K562 (cell line): ENCODE data around the gene TMEM187. TPM values are rescaled to one million over a fixed set of nuclear protein-coding genes. Genes with fewer than 3 reads are reported as not detected.

Experiments used
- ATAC-seq: fragments of 200-7000 bp; cut with Tn5 transposase; 3 replicates; pipeline ENCODE4 v1.9.1; 2020; ENCODE audit warnings: moderate library complexity
- BruUV-seq: library from RNA; stranded (reverse); fragments of 400-500 nt; replicated peaks from 2 replicates; lab custom pipeline; 2021; lab: Mats Ljungman, UMichigan
- CTCF ChIA-PET: fragments of 300-600 bp; formaldehyde crosslinking; extraction: SDS; loops from one replicate; lab custom pipeline; 2021; ENCODE audit warnings: low intra/inter-chr PET ratio; lab: Yijun Ruan, JAX
- POLR2A ChIA-PET: fragments of 300-600, 350-650 bp; sonication (Branson Sonifier 250); formaldehyde crosslinking; extraction: SDS; loops from one replicate; lab custom pipeline; 2021; ENCODE audit warnings: antibody characterized with exemption, inconsistent platforms; lab: Yijun Ruan, JAX
- DNase-seq, 4 experiments: peaks; one replicate each; pipeline versions ENCODE4 v3.0.0 to v3.0.0-alpha.2; 2011 to 2018; ENCODE audit warnings: low spot score in 3 of 4, mixed read lengths in 3 of 4; ENCODE audit errors: extremely low read depth in 1 of 4
- FAIRE-seq: peaks from 2 replicates; lab custom pipeline; 2011; peaks lifted over from hg19 to GRCh38; lab: Jason Lieb, UNC
- H2AFZ ChIP-seq: 2 replicates; pipeline ENCODE4 v1.6.0; 2011; ENCODE audit warnings: low read depth, low read length, control low read depth, inconsistent platforms
- H3K27ac ChIP-seq: fragments of 200-600 bp; 3 replicates; pipeline ENCODE4 v1.8.0; 2011; ENCODE audit warnings: low read depth, mild to moderate bottlenecking, control low read depth, inconsistent platforms, low read length, moderate library complexity, mixed read lengths; ENCODE audit errors: extremely low read depth
- H3K27me3 ChIP-seq, 2 experiments: fragments of 300-600 bp in 1 of 2; 2 replicates in 1 of 2; 3 replicates in 1 of 2; pipeline versions ENCODE4 v1.6.0 to v1.8.0; 2011; ENCODE audit warnings: inconsistent platforms in 2 of 2, low read length in 2 of 2, mild to moderate bottlenecking in 1 of 2, mixed read lengths in 1 of 2, moderate library complexity in 1 of 2; ENCODE audit not compliant: control insufficient read depth in 2 of 2, insufficient read depth in 2 of 2
- H3K36me3 ChIP-seq: fragments of 300-600 bp; 3 replicates; pipeline ENCODE4 v1.8.0; 2011; ENCODE audit warnings: mild to moderate bottlenecking, low read length, inconsistent platforms; ENCODE audit not compliant: control insufficient read depth, insufficient read depth
- H3K4me1 ChIP-seq, 2 experiments: fragments of 200-600 bp in 1 of 2; replicated peaks in 1 of 2; 2 replicates in 1 of 2; 3 replicates in 1 of 2; pipeline versions ENCODE4 v1.5.1 to v1.8.0; 2011; ENCODE audit warnings: inconsistent platforms in 2 of 2, low read length in 2 of 2, mild to moderate bottlenecking in 1 of 2, mixed read lengths in 1 of 2, moderate library complexity in 1 of 2; ENCODE audit not compliant: control insufficient read depth in 2 of 2, insufficient read depth in 2 of 2
- H3K4me2 ChIP-seq: 2 replicates; pipeline ENCODE4 v1.6.1; 2011; ENCODE audit warnings: low read length, control low read depth, inconsistent platforms, mixed read lengths; ENCODE audit not compliant: insufficient read depth
- H3K4me3 ChIP-seq: fragments of 200-600 bp; sonication (generic), shearing (Covaris generic); 2 replicates; pipeline ENCODE4 v1.5.1; 2016; ENCODE audit warnings: control low read depth, inconsistent platforms
- H3K79me2 ChIP-seq: fragments of 200-600 bp; 3 replicates; pipeline ENCODE4 v1.8.0; 2011; ENCODE audit warnings: low read length, inconsistent platforms; ENCODE audit not compliant: control insufficient read depth, insufficient read depth
- H3K9ac ChIP-seq, 2 experiments: 2 replicates each; pipeline versions ENCODE4 v1.6.0 to v1.6.1; 2011; ENCODE audit warnings: low read depth in 2 of 2, low read length in 2 of 2, control low read depth in 1 of 2, inconsistent platforms in 1 of 2, mild to moderate bottlenecking in 1 of 2, mixed read lengths in 1 of 2; ENCODE audit not compliant: insufficient read depth in 1 of 2
- H3K9me1 ChIP-seq: one replicate; pipeline ENCODE4 v1.6.0; 2011; ENCODE audit warnings: inconsistent platforms, mild to moderate bottlenecking, low read length, moderate library complexity; ENCODE audit not compliant: control insufficient read depth, insufficient read depth
- H3K9me3 ChIP-seq: replicated peaks from 2 replicates; pipeline ENCODE4 v1.5.1; 2011; ENCODE audit warnings: low read depth, low read length, inconsistent platforms; ENCODE audit not compliant: control insufficient read depth, insufficient read depth
- H4K20me1 ChIP-seq: replicated peaks from 2 replicates; pipeline ENCODE4 v1.6.1; 2011; ENCODE audit warnings: low read length, inconsistent platforms, mixed read lengths; ENCODE audit not compliant: control insufficient read depth, insufficient read depth
- ETV5 ChIP-seq: sonication (generic); formaldehyde crosslinking; IDR thresholded peaks from 2 replicates; pipeline ENCODE4 v1.4.0; 2020; ENCODE audit warnings: low read depth, mild to moderate bottlenecking, missing genetic modification reagents
- FOXA1 ChIP-seq: fragments of 450-650 bp; IDR thresholded peaks from 2 replicates; pipeline ENCODE4 v1.6.1; 2016; ENCODE audit warnings: mild to moderate bottlenecking, borderline replicate concordance
- GABPB2 ChIP-seq: fragments of 250-450 bp; sonication (Bioruptor Pico); conservative IDR thresholded peaks from 2 replicates; pipeline ENCODE4 v1.5.1; 2021; ENCODE audit warnings: mild to moderate bottlenecking
- GATAD2B ChIP-seq: fragments of 450-650 bp; IDR thresholded peaks from 2 replicates; pipeline ENCODE4 v1.6.1; 2017; ENCODE audit warnings: mild to moderate bottlenecking, borderline replicate concordance
- HMG20A ChIP-seq: fragments of 450-650 bp; formaldehyde crosslinking; conservative IDR thresholded peaks from 2 replicates; pipeline ENCODE4 v1.4.0; 2020; ENCODE audit warnings: mild to moderate bottlenecking, mixed read lengths
- NFE2L1 ChIP-seq: fragments of 450-650 bp; IDR thresholded peaks from 2 replicates; pipeline ENCODE4 v1.6.1; 2016; ENCODE audit warnings: missing genetic modification characterization, low read depth, mild to moderate bottlenecking, missing compliant biosample characterization, moderate library complexity, borderline replicate concordance
- NFIX ChIP-seq: fragments of 250-450 bp; sonication (Bioruptor Pico); IDR thresholded peaks from 2 replicates; pipeline ENCODE4 v1.4.0; 2020; ENCODE audit warnings: low read depth, mild to moderate bottlenecking, moderate library complexity
- RBM39 ChIP-seq: fragments of 200-400 bp; formaldehyde crosslinking; optimal IDR thresholded peaks from 2 replicates; pipeline ENCODE3; 2018; ENCODE audit warnings: low read depth, low read length
- SIRT6 ChIP-seq: IDR thresholded peaks from one replicate; pipeline ENCODE4 v1.6.1; 2012; ENCODE audit warnings: low read depth, mild to moderate bottlenecking, control low read depth, inconsistent platforms, low read length, moderate library complexity
- SREBF2 ChIP-seq: sonication (generic); formaldehyde crosslinking; IDR thresholded peaks from 2 replicates; pipeline ENCODE4 v1.4.0; 2020; ENCODE audit warnings: mild to moderate bottlenecking, missing genetic modification reagents
- WGBS: fragments of 100-300 bp; shearing (Covaris generic); methylation state at CpG from one replicate; pipeline ENCODE4 v1.1.6; 2016; ENCODE audit warnings: low coverage, mixed read lengths; ENCODE audit not compliant: insufficient coverage; ENCODE audit errors: missing lambda C conversion rate; 5-methylcytosine and 5-hydroxymethylcytosine counted together
- in situ Hi-C: fragments of 300-500 bp; cut with MboI; formaldehyde crosslinking; loops from 4 replicates; pipeline ENCODE4 v1.15.0; 2018; ENCODE audit warnings: inconsistent platforms, mixed read lengths
- intact Hi-C: fragments of 100-400 bp; cut with micrococcal nuclease; formaldehyde crosslinking; loops from 2 replicates; pipeline ENCODE4 v1.14.2; 2022
- polyA plus RNA-seq, 8 experiments: library from polyadenylated mRNA; depleted of rRNA in 4 of 8; stranded (reverse) in 5 of 8; unstranded in 3 of 8; fragments of >200 nt; fragmentation: Nextera tagmentation in 2 of 8; fragmentation: Illumina TruSeq in 1 of 8; extraction: Ambion mirVana in 2 of 8; extraction: Trizol in 1 of 8; gene quantifications; 2 replicates each; pipeline versions ENCODE4 v1.2.1 to v1.2.3, GENCODE V29; 2011 to 2014; ENCODE audit warnings: inconsistent platforms in 1 of 8, missing spikeins in 1 of 8
- total RNA-seq, 7 experiments: library from RNA; depleted of rRNA in 6 of 7; stranded (reverse); fragments of >200 nt in 6 of 7; fragmentation: Illumina TruSeq in 2 of 7; extraction: Trizol in 2 of 7; gene quantifications; 2 replicates each; pipeline versions ENCODE4 v1.2.1 to v1.2.3, GENCODE V29; 2011 to 2021; ENCODE audit warnings: low replicate concordance in 1 of 7
- TF ChIP-seq, protein P1 (sequence below): fragments of 450-650 bp; formaldehyde crosslinking; IDR thresholded peaks from 2 replicates; pipeline ENCODE4 v1.4.0; 2020; ENCODE audit warnings: mild to moderate bottlenecking, moderate library complexity
- TF ChIP-seq, protein P2 (sequence below): fragments of 250-450 bp; sonication (Bioruptor Pico); IDR thresholded peaks from 2 replicates; pipeline ENCODE4 v1.8.0; 2022; ENCODE audit warnings: inconsistent platforms
- TF ChIP-seq, protein P3 (sequence below): fragments of 250-450 bp; sonication (Bioruptor Pico); IDR thresholded peaks from 2 replicates; pipeline ENCODE4 v1.8.0; 2021; ENCODE audit warnings: moderate library complexity, mild to moderate bottlenecking, inconsistent platforms
- TF ChIP-seq, protein P4 (sequence below): fragments of 250-450 bp; sonication (Bioruptor Pico); IDR thresholded peaks from 2 replicates; pipeline ENCODE4 v1.5.1; 2021; ENCODE audit warnings: mild to moderate bottlenecking

Gene TMEM187
- total and polyA plus RNA-seq, 9 of the 15 experiments (the other 6 are each of a cell fraction or from before 2014, with no cell fraction given), result 0.13 to 6.4 (median 1.6) TPM

DNA sequence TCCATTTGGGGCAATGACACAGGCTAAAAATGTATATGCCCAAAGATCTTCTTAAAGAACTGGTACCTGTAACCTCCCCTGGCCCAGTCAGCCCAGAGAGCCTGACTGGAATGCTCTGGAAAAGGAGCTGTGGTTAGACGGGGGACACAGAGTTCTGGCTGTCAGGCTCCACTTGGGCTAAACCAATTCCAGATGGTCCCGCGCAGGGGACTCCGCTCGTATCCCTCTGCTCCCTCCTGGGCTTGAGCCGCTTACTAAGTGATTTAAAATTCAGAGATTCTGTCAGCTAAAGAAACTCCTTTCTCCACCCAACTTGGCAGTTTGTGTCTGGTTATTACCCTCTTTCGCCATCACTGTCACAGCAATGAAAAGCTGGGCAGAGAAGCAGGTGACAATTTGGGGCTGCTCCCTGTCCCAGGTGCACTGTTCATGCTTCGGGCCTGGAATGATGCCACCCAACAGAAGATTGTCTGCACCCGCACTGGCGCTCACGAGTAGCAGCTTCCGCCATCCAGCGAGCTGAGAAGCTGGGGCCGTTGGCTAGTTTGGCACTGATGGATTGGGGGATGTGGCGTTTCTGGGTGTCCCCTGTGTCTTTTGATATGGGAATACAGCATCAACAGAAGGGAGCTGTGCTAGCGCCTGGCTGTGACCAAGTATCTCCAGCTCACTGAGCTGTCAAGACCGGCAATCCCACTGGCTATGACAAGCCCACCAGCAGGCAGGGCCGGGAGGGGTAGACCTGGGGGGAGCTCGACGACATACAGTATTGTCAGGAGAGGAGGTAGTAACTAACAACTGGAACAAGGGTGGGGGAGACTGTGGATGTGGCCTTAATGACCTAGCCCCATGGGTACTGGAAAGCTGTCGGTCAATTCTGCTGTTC is 53.8 kb downstream of the TMEM187 start:
- DNase-seq (no peak), ATAC-seq (no peak), FAIRE-seq (no peak)
- H4K20me1 ChIP-seq, result no peaks in the 10 kb centered on the region
- no peak overlapping the region for H3K4me2 ChIP-seq
- TF ChIP-seq NFIX (CRISPR knock-in tag) (no peak), HMG20A (no peak), GATAD2B (no peak), NFE2L1 (tag) (no peak), RBM39 (no peak), ETV5 (CRISPR knock-in tag) (no peak), GABPB2 (CRISPR knock-in tag) (no peak), FOXA1 (no peak), SREBF2 (no peak), SIRT6 (no peak)
- TF ChIP-seq, protein P1, sequence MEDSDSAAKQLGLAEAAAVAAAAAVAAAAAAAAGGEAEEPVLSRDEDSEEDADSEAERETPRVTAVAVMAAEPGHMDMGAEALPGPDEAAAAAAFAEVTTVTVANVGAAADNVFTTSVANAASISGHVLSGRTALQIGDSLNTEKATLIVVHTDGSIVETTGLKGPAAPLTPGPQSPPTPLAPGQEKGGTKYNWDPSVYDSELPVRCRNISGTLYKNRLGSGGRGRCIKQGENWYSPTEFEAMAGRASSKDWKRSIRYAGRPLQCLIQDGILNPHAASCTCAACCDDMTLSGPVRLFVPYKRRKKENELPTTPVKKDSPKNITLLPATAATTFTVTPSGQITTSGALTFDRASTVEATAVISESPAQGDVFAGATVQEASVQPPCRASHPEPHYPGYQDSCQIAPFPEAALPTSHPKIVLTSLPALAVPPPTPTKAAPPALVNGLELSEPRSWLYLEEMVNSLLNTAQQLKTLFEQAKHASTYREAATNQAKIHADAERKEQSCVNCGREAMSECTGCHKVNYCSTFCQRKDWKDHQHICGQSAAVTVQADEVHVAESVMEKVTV (CRISPR knock-in tag), result no peak
- TF ChIP-seq, protein P2, sequence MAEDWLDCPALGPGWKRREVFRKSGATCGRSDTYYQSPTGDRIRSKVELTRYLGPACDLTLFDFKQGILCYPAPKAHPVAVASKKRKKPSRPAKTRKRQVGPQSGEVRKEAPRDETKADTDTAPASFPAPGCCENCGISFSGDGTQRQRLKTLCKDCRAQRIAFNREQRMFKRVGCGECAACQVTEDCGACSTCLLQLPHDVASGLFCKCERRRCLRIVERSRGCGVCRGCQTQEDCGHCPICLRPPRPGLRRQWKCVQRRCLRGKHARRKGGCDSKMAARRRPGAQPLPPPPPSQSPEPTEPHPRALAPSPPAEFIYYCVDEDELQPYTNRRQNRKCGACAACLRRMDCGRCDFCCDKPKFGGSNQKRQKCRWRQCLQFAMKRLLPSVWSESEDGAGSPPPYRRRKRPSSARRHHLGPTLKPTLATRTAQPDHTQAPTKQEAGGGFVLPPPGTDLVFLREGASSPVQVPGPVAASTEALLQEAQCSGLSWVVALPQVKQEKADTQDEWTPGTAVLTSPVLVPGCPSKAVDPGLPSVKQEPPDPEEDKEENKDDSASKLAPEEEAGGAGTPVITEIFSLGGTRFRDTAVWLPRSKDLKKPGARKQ (CRISPR knock-in tag), result no peak
- TF ChIP-seq, protein P3, sequence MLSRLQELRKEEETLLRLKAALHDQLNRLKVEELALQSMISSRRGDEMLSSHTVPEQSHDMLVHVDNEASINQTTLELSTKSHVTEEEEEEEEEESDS (CRISPR knock-in tag), result no peak
- TF ChIP-seq, protein P4, sequence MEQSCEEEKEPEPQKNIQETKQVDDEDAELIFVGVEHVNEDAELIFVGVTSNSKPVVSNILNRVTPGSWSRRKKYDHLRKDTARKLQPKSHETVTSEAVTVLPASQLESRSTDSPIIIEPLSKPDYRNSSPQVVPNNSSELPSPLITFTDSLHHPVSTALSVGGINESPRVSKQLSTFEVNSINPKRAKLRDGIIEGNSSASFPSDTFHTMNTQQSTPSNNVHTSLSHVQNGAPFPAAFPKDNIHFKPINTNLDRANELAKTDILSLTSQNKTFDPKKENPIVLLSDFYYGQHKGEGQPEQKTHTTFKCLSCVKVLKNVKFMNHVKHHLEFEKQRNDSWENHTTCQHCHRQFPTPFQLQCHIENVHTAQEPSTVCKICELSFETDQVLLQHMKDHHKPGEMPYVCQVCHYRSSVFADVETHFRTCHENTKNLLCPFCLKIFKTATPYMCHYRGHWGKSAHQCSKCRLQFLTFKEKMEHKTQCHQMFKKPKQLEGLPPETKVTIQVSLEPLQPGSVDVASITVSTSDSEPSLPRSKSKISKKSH (CRISPR knock-in tag), result no peak
- peaks cover 5% of the 10 kb centered on the region; the same call in 2 of the 3 replicates for H3K79me2 ChIP-seq
- H3K27ac ChIP-seq, result no peak overlapping the region
- ChIA-PET POLR2A (interaction anchor here (0.6 to 2.7 kb wide), 6 partner anchors 8 to 1051 kb away, joined by 3 to 8 read pairs (median 4); no protein-coding TSS in a partner anchor), CTCF (no interaction called here)
- no peaks in the 10 kb centered on the region for H3K9me1 ChIP-seq
- H3K9me3 ChIP-seq, result no peaks in the 10 kb centered on the region
- no TSS peak for BruUV-seq
- in situ Hi-C loops, result no loop called here
- peaks cover 6 to 25% of the 10 kb centered on the region in 2 experiments; a peak in 4 of 5 replicates for H3K4me1 ChIP-seq
- WGBS, result 92% methylated on average over 19 of the region's 21 CpGs
- H3K4me3 ChIP-seq, result no peak overlapping the region
- H3K9ac ChIP-seq, result no peak overlapping the region
- no peak overlapping the region for H2AFZ ChIP-seq
- no peaks in the 10 kb centered on the region for H3K27me3 ChIP-seq
- intact Hi-C loops, result no loop called here
- H3K36me3 ChIP-seq, result peaks cover 61% of the 10 kb centered on the region; the same call in 2 of the 3 replicates
